ENCODE measurements around the gene NXF2. TPM values are rescaled to one million over a fixed set of nuclear protein-coding genes. Genes with fewer than 3 reads are reported as not detected.
A peak's percentile ranks its signal among the peaks of the same experiment; 100 is the strongest.
"Not testable (repeated sequence)": the region's sequence is repeated elsewhere in the genome, so short reads cannot be mapped to it uniquely, and the experiment has no call there.

The NXF2 gene, protein sequence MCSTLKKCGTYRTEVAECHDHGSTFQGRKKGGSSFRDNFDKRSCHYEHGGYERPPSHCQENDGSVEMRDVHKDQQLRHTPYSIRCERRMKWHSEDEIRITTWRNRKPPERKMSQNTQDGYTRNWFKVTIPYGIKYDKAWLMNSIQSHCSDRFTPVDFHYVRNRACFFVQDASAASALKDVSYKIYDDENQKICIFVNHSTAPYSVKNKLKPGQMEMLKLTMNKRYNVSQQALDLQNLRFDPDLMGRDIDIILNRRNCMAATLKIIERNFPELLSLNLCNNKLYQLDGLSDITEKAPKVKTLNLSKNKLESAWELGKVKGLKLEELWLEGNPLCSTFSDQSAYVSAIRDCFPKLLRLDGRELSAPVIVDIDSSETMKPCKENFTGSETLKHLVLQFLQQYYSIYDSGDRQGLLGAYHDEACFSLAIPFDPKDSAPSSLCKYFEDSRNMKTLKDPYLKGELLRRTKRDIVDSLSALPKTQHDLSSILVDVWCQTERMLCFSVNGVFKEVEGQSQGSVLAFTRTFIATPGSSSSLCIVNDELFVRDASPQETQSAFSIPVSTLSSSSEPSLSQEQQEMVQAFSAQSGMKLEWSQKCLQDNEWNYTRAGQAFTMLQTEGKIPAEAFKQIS
- not detected for total RNA-seq

DNA sequence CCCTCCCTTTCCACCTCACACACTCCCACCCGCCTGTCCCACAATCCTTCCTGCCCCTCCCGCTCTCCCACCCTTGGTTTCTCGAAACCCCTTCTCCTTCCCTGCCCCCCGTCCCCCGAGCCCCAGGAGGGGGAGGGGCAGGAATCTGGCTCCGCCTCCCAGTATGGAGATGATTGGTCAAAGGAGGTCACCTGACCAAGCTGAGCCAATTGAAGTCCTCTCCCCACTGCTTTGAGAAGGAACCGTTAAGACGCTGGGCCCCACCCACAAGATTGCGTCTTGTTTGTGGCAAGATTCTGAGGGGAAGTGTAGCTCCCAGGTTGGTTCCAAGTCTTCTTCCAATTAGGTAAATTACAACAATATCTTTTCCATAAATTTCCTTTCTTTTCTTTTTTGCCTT, at the start of gene NXF2:
Gene NXF2, plus strand, starts transcription at position 275 of the 400 bp plus-strand sequence. CDS start 59,912 bp downstream, outside the sequence.
- DNase-seq, result not testable (repeated sequence)

DNA sequence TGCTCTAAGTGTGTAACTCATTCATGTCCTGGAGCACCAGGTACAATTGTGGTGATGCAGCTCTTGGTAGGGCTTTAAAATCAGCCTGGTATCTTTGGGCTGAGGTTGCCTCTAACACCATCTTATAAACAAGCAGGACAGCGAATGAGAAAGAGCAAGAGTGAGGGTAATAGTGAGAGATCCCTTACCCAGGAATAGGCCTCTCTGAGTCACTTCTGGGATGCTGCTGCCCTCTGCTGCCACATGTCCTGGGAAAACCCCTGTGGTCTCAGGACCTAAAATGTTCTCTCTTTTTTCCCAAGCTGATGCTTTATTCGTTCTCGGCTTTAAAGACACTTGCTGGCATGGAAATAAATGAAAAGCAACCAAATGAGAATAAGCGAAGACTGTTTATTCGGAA, 39.0 kb upstream of the NXF2 start:
- DNase-seq, result not testable (repeated sequence)

DNA sequence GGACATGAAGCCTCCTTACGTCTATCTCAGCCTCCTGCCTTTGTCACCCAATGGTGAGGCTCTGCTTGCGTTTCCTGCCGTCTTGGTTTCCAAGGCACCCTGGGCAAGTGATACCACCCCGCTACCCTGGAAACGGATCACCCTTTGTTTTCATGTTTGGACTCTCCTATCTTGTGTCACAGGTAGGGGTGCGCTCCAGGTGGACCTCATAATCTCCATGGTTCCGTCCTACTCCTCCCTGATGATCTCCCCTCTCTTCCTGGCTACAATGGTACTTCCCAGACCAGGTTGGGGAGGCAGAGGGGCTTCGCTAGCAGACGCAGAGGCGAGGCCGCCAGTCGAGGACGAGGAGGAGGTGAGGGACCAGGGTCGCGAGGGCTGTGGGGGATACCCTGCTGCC, 32.0 kb upstream of the NXF2 start, which contains the start of gene TCP11X1:
Gene TCP11X1, plus strand, starts transcription at position 316 of the 400 bp plus-strand sequence.
- not testable (repeated sequence) for DNase-seq

DNA sequence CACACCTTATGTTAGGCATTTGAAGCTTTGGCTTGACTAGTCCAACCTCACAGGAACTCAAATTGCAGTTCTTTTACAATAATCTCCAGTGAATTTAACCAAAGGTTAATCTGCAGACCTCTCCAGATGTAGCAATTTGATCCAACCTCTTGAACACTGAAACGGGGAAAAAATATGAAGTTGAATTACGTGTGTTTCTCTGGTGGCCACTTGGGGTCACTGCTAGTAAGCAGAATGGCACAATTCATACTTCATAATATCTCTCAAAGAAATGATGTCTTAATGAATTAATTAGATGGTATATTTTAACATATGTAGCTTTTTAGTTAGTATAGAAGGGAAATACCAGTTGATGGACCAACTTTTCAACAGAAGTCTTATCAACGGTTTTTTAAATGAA, 30.5 kb upstream of the NXF2 start:
- DNase-seq, result not testable (repeated sequence)

DNA sequence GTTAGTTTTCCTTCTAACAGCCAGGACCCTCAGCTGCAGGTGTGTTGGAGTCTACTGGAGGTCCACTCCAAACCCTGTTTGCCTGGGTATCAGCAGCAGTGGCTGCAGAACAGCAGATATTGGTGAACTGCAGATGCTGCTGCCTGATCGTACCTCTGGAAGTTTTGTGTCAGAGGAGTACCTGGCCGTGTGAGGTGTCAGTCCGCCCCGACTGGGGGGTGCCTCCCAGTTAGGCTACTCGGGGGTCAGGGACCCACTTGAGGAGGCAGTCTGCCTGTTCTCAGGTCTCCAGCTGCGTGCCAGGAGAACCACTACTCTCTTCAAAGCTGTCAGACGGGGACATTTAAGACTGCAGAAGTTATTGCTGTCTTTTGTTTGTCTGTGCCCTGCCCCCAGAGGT, 11.3 kb upstream of the NXF2 start:
- not testable (repeated sequence) for DNase-seq

DNA sequence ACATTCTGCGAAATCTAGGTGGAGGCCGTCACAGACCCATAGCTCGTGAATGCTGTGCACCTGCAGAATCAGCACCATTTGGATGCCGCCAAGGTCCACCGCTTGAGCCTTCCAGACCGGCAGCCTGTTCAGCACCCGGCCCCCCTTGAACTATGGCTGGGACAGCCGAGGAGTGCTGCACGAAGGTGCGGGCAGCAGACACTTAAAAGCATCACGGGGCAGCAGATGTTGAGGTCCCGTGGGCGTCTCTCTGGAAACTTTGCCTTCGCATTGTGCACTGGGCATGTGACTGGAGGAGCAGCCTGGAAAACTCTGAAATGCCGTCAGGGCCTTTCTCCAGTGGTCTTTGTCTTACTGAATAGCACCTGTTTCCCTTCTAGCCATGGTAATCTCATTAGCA, 6.7 kb upstream of the NXF2 start:
- DNase-seq, result not testable (repeated sequence)

DNA sequence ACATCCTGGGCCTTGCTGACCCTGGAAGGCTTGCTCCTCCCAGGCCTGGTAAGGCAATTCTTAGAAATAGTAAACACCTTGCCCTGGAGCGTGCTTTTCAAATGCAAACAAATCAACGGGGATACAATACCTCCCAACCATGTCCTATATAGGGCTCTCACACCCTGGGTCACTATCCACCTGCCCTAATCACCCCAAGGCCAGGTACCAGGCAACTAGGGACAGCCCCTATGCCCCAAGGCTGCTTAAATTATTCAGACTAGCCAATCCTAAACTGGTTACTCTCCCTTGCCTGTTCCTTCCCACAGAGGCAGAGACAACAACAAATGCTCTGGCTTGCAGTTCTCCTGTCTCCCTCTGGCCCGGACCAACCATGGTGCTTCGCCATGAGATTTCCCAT, 25.3 kb downstream of the NXF2 start:
- DNase-seq, result not testable (repeated sequence)

DNA sequence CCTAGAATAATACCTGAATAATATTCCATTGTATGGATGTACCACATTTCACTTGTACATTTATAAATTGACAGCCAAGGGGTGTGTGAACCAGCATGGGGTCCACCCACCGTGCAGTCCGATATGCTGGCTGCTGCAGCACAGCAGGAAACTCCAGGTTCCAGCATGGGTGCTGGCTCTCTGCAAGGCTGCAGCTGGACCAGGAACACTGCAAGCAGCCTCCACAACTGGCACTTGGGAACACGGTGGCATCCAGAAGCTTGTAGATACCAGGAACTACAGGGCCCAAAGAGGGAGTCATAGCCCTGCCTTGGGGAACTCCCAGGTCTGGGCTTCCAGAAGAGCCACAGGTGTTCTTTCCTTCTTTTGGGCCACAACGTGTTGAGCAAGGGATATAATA, 91.2 kb downstream of the NXF2 start:
- DNase-seq, result no peak

DNA sequence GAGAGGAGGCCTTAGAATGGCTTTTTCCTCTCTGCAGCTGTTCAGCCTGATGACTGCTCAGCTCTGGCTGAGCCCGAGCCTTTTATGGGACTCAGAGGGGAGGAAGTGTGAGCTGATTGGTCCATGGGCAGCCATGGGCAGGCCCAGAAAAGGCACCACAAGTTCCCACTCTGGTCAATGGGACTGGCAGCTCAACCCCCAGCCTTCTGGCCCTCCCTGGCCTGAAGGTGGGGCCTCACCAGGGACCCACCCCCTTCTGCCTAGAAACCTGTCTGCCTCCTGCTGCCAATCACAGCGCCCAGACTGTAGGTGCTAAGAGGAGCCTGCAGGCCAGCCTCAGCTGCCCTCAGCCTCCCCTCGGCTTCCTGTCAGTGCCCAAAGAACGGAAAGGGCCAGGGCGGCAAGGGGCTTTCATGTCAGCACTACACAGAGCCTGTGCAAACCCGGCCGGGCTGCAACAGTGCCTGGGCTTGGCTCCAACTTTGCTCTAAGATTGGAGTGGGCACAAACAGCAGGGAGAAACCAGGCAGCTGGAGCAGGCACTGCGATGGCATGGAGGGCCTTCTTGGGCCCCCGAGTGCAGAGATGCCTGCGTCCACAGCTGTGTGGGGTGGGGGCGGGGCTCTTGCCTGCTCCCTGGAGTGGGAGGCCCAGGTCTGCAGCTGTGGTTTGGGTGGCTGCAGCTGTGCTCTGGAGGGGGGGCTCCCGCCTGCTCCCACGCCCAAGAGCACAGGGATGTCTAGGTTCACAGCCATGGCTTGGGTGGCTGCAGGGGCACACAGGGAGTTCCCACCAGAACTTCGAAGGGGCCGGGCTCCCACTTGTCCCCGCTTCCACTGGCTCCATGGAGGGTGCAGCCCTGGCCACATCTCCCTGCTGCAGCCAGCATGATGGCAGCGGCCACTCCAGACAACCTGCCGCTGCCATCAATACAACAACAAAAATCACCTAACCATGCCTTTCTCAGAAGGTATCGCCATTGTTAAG, 92.6 kb downstream of the NXF2 start:
- no peak for DNase-seq

DNA sequence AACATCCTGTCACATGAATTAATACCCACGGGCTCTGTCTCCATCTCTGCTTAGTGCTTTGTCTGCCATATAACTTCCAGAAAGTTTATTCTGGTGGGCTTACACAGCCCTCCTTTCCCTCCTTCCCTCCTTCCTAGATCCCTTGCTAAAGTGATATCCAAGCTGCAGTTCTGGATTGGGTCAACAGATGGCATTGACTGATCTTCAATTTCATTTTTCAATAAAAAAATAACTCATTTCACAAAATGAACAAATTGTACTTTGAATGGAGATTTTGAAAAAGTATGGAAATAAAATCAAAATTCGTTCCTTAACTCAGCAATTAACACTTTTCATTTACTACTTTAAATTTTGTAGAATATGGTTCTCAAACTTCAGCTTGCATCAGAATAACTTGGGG, 94.9 kb downstream of the NXF2 start:
- DNase-seq, result no peak

DNA sequence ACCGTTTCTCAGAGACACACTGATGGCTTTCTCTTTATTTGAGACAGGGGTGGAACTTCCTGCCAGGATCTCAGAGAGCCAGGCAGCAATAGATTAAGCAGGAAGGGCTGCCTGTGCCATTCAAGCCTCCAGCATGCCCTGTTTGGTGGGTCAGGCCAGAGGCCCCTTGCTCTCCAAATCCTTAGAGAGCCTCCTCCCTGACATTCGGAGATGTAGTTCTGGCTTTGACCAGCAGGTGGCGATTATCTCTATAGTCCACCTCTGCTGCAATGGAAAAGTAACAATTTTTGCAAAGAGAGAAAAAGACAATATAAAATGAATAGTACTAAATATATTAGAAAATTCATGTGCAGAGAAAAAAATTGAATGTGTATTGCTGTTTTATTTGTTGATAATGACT, 98.9 kb downstream of the NXF2 start:
- peak; percentile 54 for DNase-seq

Other genes starting within 250 kb of the NXF2 start
- gene TCEAL2, start 121.5 kb upstream of the NXF2 start, total RNA-seq, result 1.1 TPM
- not detected for gene TCEAL6, start 104.7 kb upstream of the NXF2 start, total RNA-seq
- 0.92 TPM for gene BEX5, start 91.2 kb upstream of the NXF2 start, total RNA-seq
- not detected for gene TCP11X1, start 31.9 kb upstream of the NXF2 start, total RNA-seq
- gene NXF2B, start 192.8 kb downstream of the NXF2 start, total RNA-seq, result not detected
- gene TCP11X2, start 224.6 kb downstream of the NXF2 start, total RNA-seq, result not detected

Data from tongue (tissue), 2 donors.